Skeletal muscle satellite cell (primary cell): ENCODE results near the gene PRR36.
A peak's percentile ranks its signal among the peaks of the same experiment; 100 is the strongest.
"Not testable (repeated sequence)": the region's sequence is repeated elsewhere in the genome, so short reads cannot be mapped to it uniquely, and the experiment has no call there.

ENCODE experiments used
- H3K27me3 ChIP-seq: 2 replicates; pipeline ENCODE4 v1.7.0; 2013; ENCODE audit warnings: low read length; ENCODE audit not compliant: control insufficient read depth, insufficient read depth
- H3K36me3 ChIP-seq: 2 replicates; pipeline ENCODE4 v1.7.0; 2013; ENCODE audit warnings: mild to moderate bottlenecking, control low read depth, low read length; ENCODE audit not compliant: insufficient read depth
- H3K4me1 ChIP-seq: 2 replicates; pipeline ENCODE4 v1.7.0; 2013; ENCODE audit warnings: low read length; ENCODE audit not compliant: control insufficient read depth, insufficient read depth
- H3K4me2 ChIP-seq: 2 replicates; pipeline ENCODE4 v1.7.0; 2013; ENCODE audit warnings: mild to moderate bottlenecking, low read length
- H3K4me3 ChIP-seq: 2 replicates; pipeline ENCODE4 v1.7.0; 2013; ENCODE audit warnings: low read length
- H3K9ac ChIP-seq: 2 replicates; pipeline ENCODE4 v1.7.0; 2013; ENCODE audit warnings: mild to moderate bottlenecking, low read depth, low read length, moderate library complexity
- H3K9me3 ChIP-seq: replicated peaks from 2 replicates; pipeline ENCODE4 v1.7.0; 2013; ENCODE audit warnings: mild to moderate bottlenecking, control low read depth, low read length

PRR36 gene

DNA sequence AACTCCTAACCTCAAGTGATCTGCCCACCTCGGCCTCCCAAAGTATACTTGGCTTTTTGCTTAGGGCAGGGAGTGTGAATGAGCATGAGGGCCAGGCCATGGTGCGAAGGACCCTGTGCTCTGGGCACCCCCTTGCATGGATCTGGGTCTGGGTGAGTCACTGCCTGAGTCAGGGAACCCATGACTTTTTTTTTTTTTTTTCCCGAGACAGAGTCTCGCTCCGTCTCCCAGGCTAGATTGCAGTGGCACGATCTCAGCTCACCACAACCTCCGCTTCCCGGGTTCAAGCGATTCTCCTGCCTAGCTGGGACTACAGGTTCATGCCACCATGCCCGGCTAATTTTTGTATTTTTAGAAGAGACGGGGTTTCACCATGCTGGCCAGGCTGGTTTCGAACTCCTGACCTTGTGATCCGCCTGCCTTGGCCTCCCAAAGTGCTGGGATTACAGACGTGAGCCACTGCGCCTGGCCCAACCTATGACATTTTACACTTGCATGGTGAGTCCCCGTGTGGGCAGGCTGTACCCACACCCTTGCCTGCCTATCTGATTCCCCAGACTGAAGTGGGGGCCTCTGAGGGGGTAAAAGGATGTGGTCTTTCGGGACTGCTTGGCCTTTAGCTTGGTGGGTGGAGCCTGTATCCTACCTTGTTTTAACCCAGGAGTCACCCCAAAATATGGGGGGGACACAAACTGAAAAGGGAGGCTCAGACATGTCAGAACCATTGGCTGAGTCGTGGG lies 19.3 kb upstream of the PRR36 start:
- not testable (repeated sequence) for H3K27me3 ChIP-seq, H3K4me2 ChIP-seq, H3K9me3 ChIP-seq, H3K4me3 ChIP-seq, H3K9ac ChIP-seq, H3K36me3 ChIP-seq
- peaks cover 18% of the 10 kb centered on the region for H3K4me1 ChIP-seq

DNA sequence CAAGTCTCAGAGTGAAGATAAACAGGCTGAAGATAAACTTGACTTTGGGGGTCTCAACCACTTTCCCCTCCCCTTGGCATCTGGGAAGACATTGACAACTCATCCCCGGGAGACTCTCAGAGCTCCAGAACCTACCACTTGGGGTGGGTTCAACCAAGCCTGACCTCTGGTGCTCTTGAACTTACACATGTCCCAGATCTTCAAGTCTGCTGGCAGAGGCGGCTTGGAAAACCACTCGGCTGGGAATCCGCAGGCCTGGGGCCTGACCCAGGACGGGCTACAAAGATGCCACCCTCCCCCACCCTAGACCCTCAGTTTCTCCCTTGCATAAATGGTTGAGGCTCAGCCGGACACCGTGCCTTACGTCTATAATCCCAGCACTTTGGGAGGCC lies 14.6 kb upstream of the PRR36 start:
- H3K4me3 ChIP-seq = peak overlapping the region; percentile 80
- no peaks in the 10 kb centered on the region for H3K9me3 ChIP-seq
- H3K9ac ChIP-seq = peak overlapping the region; percentile 87
- no peaks in the 10 kb centered on the region for H3K36me3 ChIP-seq
- H3K4me1 ChIP-seq = peaks cover 15% of the 10 kb centered on the region
- no peaks in the 10 kb centered on the region for H3K27me3 ChIP-seq
- H3K4me2 ChIP-seq = peak overlapping the region; percentile 94

DNA sequence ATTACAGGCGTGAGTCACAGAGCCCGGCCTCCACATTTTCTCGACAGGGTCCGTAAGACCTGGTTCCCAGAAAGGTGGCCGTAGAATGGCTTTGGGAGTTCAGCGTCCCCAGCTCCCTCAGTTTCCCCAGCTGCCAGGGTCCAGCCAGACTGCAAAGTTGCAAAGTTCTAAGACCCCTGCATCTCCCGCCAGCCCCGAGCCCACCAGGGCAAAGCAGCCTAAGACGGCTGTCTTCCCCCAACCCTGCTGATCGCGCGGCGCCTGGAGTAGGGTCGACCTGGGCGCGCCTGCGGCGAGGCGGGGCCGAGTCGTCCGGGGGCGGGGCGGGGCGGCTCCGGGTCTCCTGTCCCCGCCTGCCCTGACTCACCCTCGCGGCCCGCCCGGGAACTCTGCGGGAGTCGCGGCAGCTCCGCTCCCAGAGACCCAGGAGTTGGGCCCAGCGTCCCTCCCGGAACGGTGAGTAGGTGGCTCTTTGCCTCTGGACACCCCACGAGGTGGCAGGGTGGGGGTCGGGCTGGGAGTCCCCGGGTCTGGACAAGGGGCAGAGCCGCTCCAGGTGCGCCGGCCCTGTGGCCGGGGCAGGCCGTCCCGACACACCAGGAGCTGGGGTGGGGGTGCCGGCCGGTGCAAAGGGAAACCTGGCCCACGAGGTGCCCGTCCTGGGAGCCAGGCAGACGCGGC lies 14.1 kb upstream of the PRR36 start, which contains the start of gene LRRC8E:
Gene LRRC8E (plus strand): TSS at position 366 of the 681 bp plus-strand sequence. CDS start 7,094 bp downstream, outside the sequence.
- Histone ChIP-seq H3K9me3 (no peaks in the 10 kb centered on the region), H3K4me3 (peak within 1 kb of the TSS; percentile 80), H3K36me3 (no peaks in the 10 kb centered on the region), H3K27me3 (no peaks in the 10 kb centered on the region), H3K4me1 (peaks cover 15% of the 10 kb centered on the region), H3K4me2 (peak within 1 kb of the TSS; percentile 94), H3K9ac (peak within 1 kb of the TSS; percentile 87)

DNA sequence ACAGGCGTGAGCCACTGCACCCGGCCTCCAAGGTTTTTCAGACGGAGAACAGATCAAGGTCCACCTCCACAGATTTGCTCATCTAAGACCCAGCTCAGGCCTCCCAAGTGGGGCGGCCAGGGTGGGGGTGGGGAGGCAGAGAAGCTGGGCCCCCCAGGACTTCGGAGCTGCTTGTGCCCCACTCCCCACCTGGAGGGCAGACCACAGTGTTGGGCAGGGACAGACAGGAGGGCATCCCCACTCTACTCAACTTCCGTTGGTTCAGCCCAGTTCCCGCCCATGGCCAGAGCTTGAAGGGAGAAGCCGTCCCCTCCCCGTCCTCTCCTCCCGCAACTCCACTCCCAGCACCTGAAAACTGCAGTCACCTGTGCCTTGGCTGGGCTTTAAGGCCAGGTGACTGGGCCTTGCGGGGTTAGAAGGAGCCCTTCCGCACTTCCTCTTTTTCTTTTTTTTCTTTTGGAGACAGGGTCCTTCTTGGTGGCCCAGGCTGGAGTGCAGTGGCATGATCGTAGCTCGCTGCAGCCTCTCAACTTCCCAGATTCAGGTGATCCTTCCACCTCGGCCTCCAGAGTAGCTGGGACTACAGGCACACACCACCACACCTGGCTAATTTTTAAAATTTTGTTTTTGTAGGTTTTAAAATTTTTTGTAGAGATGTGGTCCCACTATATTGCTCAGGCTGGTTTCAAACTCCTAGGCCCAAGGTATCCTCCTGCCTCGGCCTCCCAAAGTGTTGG lies 13.4 kb upstream of the PRR36 start:
- Histone ChIP-seq H3K9ac (no peak overlapping the region), H3K27me3 (no peaks in the 10 kb centered on the region), H3K9me3 (no peaks in the 10 kb centered on the region), H3K36me3 (no peaks in the 10 kb centered on the region), H3K4me1 (peaks cover 15% of the 10 kb centered on the region), H3K4me2 (peak overlapping the region; percentile 94), H3K4me3 (no peak overlapping the region)

DNA sequence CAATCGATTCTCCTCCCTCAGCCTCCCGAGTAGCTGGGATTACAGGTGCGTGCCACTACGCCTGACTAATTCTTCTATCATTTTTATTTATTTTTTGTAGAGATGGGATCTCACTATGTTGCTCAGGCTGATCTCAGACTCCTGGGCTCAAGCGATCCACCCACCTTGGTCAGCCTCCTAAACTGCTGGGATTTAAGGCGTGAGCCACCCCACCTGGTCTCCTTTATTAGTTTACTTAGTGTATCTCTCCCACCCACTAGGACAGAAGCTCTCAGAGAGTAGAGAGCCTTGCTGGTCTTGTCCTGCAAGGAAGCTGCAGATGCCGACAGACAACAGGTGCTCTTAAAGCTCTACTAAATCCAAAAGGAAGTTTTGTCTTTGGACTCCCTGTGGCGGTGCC lies 11.6 kb upstream of the PRR36 start:
- Histone ChIP-seq H3K27me3 (no peaks in the 10 kb centered on the region), H3K9me3 (no peaks in the 10 kb centered on the region), H3K36me3 (no peaks in the 10 kb centered on the region), H3K4me1 (peaks cover 10% of the 10 kb centered on the region), H3K4me3 (no peak overlapping the region), H3K4me2 (no peak overlapping the region), H3K9ac (no peak overlapping the region)

DNA sequence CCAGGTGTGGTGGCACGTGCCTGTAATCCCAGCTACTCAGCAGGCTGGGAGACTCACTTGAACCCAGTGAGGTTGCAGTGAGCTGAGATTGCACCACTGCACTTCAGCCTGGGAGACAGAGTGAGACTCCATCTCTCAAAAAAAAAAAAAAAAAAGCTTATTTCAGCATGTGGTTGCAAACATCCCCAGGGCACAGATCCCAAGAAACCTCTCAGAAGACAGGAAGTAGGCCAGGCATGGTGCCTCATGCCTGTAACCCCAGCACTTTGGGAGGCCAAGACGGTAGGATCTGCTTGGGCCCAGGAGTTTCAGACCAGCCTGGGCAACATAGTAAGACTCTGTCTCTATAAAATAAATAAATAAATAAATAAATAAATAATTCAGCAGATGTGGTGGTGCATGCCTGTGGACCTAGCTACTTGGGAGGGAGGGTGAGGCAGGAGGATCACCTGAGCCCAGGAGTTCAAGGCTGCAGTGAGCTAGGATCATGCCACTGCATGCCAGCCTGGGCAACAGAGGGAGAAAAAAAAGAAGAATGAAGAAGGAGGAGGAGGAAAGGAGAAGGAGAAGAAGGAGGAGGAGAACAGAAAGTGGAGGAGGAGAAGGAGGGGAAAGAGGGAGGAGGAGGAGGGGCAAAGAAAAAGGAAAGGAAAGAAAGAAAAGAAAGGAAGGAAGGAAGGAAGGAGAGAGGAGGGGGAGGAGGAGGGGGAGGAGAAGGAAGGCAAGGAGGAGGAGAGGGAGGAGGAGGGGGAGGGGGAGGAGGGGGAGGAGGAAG lies 9.8 kb upstream of the PRR36 start:
- H3K4me2 ChIP-seq = no peak overlapping the region
- H3K9me3 ChIP-seq = no peaks in the 10 kb centered on the region
- no peak overlapping the region for H3K9ac ChIP-seq
- no peaks in the 10 kb centered on the region for H3K36me3 ChIP-seq
- no peak overlapping the region for H3K4me3 ChIP-seq
- H3K4me1 ChIP-seq = peaks cover 9% of the 10 kb centered on the region
- no peaks in the 10 kb centered on the region for H3K27me3 ChIP-seq

DNA sequence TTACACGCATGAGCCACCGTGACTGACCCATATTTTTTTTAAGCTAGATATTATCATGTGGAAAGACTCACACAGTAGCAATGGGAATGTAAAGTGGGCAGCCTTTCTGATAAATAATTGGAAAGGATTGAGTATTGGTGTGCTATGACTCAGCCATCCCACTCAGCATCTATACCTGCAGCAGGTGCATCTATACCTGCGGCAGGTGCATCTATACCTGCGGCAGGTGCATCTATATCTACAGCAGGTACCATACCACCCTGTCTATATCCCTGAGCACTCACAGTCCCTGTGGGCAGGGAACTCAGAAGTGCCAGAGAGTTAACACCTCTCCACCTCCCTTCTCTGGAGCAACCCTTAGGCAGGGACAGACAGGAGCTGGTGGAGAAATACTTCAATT lies 8.9 kb upstream of the PRR36 start:
- Histone ChIP-seq H3K9ac (no peak overlapping the region), H3K4me2 (no peak overlapping the region)

DNA sequence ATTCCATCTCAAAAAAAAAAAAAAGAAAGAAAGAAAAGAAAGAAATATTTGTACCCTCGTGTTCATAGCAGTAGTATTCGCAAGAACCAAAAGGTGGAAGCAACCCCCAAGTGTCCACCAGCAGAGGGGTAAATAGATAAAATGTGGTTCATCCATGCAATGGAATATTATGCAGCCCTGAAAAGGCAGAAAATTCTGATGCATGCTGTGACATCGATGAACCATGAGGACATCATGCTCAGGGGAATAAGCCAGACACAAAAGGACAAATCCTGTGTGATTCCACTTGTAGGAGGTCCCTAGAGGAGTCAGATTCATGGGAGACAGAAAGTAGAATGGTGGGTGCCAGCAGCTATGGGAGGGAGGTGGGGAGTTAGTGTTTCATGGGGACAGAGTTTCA lies 7.7 kb upstream of the PRR36 start:
- peaks cover 4% of the 10 kb centered on the region for H3K4me1 ChIP-seq
- no peak overlapping the region for H3K4me3 ChIP-seq
- no peaks in the 10 kb centered on the region for H3K36me3 ChIP-seq
- no peak overlapping the region for H3K9ac ChIP-seq
- H3K27me3 ChIP-seq = no peaks in the 10 kb centered on the region
- H3K9me3 ChIP-seq = no peaks in the 10 kb centered on the region
- H3K4me2 ChIP-seq = no peak overlapping the region

More for the DNA sequence above, 8.9 kb upstream of the PRR36 start:
- H3K36me3 ChIP-seq = no peaks in the 10 kb centered on the region
- H3K9me3 ChIP-seq = no peaks in the 10 kb centered on the region
- H3K4me1 ChIP-seq = peaks cover under 1% of the 10 kb centered on the region
- no peaks in the 10 kb centered on the region for H3K27me3 ChIP-seq
- H3K4me3 ChIP-seq = no peak overlapping the region

DNA sequence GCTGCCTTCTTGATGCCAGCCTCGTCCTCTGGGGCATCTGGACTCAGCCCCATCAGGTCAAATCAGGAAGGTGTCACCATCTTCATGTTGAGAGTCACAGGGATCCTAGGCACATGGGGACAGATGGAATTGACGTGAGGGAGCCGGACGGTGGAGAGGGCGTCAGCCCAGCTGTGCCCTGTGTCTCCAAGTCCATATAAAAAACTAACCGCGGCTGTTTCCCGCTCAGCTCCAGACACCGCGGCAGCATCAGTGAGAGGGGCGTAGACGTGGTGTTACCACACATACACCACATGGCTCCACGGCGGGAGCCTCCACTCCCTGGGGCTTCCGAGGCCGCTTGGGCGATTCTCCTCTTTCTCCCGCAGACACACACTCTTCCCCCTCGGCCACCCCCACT lies 5.6 kb upstream of the PRR36 start:
- Histone ChIP-seq H3K9ac (no peak overlapping the region), H3K4me1 (peaks cover 4% of the 10 kb centered on the region), H3K27me3 (peaks cover 5% of the 10 kb centered on the region), H3K9me3 (no peaks in the 10 kb centered on the region), H3K36me3 (no peaks in the 10 kb centered on the region), H3K4me2 (no peak overlapping the region), H3K4me3 (no peak overlapping the region)

DNA sequence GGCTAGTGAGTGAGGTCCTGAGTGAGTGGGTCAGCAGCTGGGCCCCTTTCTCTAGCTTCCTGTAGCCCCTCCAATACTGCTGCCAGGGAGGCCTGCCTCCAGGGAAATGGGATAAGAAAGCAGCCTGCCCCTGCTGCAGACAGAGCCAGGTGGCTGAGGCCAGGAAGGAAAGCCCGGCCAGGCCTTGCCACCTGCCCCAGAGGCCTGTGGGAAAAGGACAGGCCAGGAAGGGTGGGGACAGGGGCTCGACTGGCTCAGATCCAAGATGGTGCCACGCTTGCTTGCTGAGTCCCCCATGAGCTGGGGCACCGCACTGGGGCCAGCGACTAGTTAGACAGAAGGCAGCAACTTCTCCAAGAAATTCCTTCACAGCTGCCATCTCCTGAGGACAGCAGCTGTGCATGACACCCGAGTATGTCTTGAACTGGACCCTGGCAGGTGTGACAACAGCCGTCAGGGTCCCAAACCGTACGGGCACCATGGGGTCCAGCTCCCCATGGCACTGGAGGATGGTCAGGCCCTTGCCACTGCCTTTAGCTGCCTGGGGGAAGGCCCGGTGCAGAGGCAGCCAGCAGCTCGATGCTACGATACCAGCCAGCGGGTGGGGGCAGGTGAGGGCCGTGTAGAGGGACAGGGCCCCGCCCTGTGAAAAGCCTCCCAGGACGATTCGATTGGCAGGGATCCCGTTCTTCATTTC lies 5.1 kb upstream of the PRR36 start:
- peaks cover 4% of the 10 kb centered on the region for H3K4me1 ChIP-seq

More for the DNA sequence above, 5.1 kb upstream of the PRR36 start:
- Histone ChIP-seq H3K4me2 (no peak overlapping the region), H3K36me3 (no peaks in the 10 kb centered on the region), H3K4me3 (no peak overlapping the region), H3K27me3 (peaks cover 10% of the 10 kb centered on the region), H3K9me3 (no peaks in the 10 kb centered on the region), H3K9ac (no peak overlapping the region)
